HG03342 (cell line): Measurements from ENCODE around the gene ZNF593OS.

Experiments
- ATAC-seq: cut with Tn5 transposase; IDR thresholded peaks from one replicate; pipeline ENCODE4 v1.9.1; 2021; ENCODE audit warnings: mild to moderate bottlenecking, moderate library complexity; ENCODE audit not compliant: unreplicated experiment

ZNF593OS gene

GRCh38 chr1:26184883-26185282 lies 13.3 kb upstream of the ZNF593OS start:
- no peak for ATAC-seq

- no peak for ATAC-seq
Measured at GRCh38 chr1:26184086-26184485, 12.5 kb upstream of the ZNF593OS start.

- ATAC-seq, result no peak
Measured at GRCh38 chr1:26182383-26182696, 10.7 kb upstream of the ZNF593OS start.

- ATAC-seq, result no peak
Measured at GRCh38 chr1:26181586-26182382, 10.2 kb upstream of the ZNF593OS start.

- ATAC-seq, result no peak
Measured at GRCh38 chr1:26180010-26180506, 8.4 kb upstream of the ZNF593OS start.

GRCh38 chr1:26177182-26177684 lies 5.6 kb upstream of the ZNF593OS start, which contains the start of gene CNKSR1:
Gene CNKSR1, plus strand, starts transcription at chr1:26177491. Its CDS starts 57 bp downstream, at chr1:26177548.
- no peak for ATAC-seq

- ATAC-seq, result no peak
Measured at GRCh38 chr1:26175346-26175745, 3.7 kb upstream of the ZNF593OS start.

- ATAC-seq, result no peak
Measured at GRCh38 chr1:26170472-26170821, 1.2 kb downstream of the ZNF593OS start.

- peak; percentile 90 for ATAC-seq
Measured at GRCh38 chr1:26169669-26170471, 1.8 kb downstream of the ZNF593OS start, which contains the start of gene ZNF593. Gene ZNF593, plus strand, starts transcription at chr1:26169908. Its CDS starts 76 bp downstream, at chr1:26169984.

- no peak for ATAC-seq
Measured at GRCh38 chr1:26169198-26169554, 2.5 kb downstream of the ZNF593OS start.

GRCh38 chr1:26168410-26169197 lies 3.0 kb downstream of the ZNF593OS start, which contains the start of gene C1orf232:
Gene C1orf232, minus strand, starts transcription at chr1:26168963. Its CDS starts 464 bp downstream, at chr1:26168499.
- no peak for ATAC-seq

- ATAC-seq, result no peak
Measured at GRCh38 chr1:26166719-26167281, 4.8 kb downstream of the ZNF593OS start.

- ATAC-seq, result no peak
Measured at GRCh38 chr1:26164861-26165842, 6.5 kb downstream of the ZNF593OS start.

- no peak for ATAC-seq
Measured at GRCh38 chr1:26164036-26164860, 7.4 kb downstream of the ZNF593OS start.

GRCh38 chr1:26163684-26164035 lies 8.0 kb downstream of the ZNF593OS start:
- no peak for ATAC-seq

- no peak for ATAC-seq
Measured at GRCh38 chr1:26162220-26162709, 9.4 kb downstream of the ZNF593OS start.

GRCh38 chr1:26161415-26162219 lies 10.0 kb downstream of the ZNF593OS start:
- no peak for ATAC-seq
